GM19395 (cell line): ENCODE measurements around the gene UROC1.

Experiments used
- ATAC-seq: cut with Tn5 transposase; IDR thresholded peaks from one replicate; pipeline ENCODE4 v1.9.1; 2021; ENCODE audit warnings: mild to moderate bottlenecking, moderate library complexity; ENCODE audit not compliant: unreplicated experiment

Gene UROC1

DNA sequence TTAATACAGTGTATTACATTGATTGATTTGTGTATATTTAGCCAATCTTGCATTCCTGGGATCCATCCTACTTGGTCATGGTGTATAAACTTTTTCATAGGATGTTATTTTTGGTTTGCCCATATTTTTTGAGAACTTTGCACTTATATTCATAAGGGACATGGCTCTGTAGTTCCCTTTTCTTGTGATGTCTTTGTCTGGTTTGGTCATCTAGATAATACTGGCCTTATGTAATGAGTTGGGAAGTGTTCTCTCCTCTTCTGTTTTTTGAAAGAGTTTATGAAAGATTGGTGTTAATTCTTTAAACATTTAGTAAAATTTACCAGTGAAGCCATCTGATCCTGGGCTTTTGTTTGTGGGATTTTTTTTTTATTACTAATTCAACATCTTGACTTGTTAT, 15.9 kb upstream of the UROC1 start:
- ATAC-seq = no peak

DNA sequence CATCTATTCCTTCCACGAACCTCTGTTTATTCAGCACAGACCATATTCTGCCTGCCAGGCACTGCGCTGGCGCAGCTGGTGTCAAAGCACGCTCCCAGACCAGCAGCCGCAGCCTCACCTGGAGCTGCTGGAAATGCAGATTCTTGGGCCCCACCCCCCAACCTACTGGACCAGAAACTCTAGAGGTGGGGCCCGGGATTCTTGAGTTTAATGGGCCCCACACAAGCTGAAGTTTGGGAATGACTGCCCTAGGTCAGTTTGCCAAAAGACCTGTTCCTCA, 13.4 kb upstream of the UROC1 start:
- ATAC-seq = no peak

- no peak for ATAC-seq
These were observed 12.8 kb upstream of the UROC1 start for GRCh38 chr3:126530171-126531050.

DNA sequence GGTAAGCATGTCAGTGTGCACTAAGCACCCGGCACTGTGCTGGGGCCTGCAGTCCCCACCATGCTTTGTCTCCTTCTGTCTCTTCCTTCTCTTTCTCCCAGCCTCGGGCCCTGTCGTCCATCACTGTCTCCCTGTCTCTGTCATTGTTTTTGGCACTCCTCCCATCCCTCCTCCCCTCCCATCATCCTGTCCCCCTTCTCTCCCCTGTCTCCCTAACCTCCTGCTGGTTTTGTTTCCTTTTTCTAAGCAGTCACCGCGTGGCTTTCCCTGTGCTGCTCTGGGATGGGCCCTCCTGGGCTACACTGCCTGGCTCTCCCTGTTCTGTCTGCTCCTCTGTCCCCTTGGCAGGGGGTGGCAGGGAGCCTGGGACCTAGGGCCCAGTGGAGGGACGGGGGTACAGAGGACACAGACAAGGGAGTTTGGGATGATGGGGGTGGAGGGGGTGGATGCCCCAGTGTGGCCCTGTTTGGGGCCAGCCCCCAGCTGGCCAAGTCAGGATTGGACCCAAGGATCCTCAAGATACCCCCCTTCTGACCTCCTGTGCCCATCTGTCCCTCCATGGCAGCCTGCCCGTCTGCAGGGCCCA, 12.1 kb upstream of the UROC1 start:
- ATAC-seq = no peak

- no peak for ATAC-seq
These were observed 11.4 kb upstream of the UROC1 start for GRCh38 chr3:126528800-126529541.

DNA sequence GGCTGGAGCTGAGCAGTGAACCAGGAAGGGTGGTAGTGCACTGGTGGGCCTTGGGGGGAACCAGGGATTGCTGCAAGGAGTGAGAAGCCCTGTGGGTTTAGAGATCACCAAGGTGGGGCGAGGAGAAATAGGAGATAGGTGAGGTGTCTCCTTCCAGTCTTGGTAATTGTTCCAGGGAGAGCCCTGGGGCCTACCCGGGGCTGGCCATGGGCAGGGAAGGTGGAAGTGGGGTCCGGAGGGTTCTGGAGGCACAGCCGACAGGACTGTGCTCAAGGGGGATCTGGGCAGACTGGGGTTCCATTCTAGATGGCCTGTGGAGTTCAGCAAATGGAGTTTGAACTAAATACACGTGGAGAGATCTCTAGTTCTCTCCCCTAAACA, 10.8 kb upstream of the UROC1 start:
- ATAC-seq = no peak

GRCh38 chr3:126527455-126528211, 10.1 kb upstream of the UROC1 start:
- ATAC-seq = no peak

DNA sequence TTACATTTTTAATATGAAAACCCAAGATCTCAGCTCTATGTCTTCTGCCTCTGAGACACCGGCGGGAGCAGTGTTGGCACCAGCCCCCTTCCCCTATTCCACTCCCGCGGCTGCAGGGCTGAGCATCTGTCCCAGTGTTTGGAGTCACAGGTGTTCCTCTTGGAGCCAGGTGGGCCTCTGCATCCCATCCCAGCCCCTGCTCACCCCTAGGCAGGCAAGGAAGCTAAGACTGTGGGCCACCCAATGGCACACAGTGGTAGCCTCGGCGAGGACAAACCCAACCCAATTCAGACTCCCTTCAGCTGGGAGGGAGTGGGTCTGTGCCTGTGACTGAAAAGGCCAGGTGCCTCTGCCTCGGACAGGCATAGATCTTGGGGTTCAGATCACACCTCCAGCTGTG, 9.4 kb upstream of the UROC1 start:
- ATAC-seq = no peak

DNA sequence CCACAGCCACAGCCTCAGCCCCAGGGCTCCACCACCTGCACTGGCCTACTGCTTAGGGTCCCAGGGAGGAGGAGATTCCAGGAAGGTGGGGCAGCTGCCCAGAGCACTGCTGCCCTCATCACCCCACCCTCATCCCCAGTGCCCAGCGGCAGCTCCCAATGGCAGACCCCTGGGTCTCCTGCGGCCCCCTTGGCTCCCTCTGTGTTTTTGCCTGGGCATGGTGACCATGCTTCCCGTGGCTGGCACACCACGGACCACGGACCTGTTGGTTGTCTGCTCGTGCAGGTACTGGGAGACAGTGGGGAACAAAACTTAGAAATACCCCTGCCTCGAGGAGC, 9.1 kb upstream of the UROC1 start:
- ATAC-seq = no peak

DNA sequence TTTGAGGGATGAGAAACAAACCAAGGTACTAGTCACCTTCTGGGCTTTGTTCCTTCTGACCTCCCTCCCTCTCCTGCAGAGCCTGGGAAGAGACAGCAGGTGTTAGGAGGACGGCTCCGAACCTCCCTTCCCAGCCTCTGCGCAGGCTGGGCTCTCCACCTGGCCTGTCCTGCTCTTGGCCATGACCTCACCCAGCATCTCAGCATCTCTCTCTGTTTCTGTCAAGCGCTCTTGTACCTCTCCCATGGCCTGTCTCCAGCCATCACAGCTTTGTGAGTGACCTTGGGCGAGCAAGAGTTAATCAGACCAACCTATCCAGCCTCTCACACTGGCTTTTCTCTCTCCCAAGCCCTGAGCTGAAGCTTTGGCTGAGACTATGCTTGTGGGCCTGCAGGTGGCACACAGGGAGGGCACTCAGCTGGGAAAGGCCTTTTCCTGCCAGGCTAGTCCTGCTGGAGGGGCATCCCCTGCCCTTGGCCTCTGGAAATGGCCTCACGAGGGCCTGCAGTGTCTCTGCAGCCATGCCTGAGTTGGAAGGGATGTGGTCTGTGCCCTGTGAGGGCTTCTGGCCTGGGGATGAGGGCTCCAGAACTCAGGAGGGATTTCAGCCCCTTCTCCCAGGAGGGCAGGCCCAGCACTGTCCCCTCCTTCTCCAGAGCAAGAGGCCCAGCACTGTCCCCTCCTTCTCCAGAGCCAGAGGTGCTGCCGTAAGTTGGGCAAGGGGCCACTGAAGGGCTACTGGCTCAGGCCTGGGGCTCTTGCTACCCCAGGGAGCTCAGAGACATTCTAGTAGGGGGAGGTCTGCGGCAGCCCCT, 8.5 kb upstream of the UROC1 start:
- ATAC-seq = no peak

GRCh38 chr3:126525091-126525852, 7.7 kb upstream of the UROC1 start:
- no peak for ATAC-seq

DNA sequence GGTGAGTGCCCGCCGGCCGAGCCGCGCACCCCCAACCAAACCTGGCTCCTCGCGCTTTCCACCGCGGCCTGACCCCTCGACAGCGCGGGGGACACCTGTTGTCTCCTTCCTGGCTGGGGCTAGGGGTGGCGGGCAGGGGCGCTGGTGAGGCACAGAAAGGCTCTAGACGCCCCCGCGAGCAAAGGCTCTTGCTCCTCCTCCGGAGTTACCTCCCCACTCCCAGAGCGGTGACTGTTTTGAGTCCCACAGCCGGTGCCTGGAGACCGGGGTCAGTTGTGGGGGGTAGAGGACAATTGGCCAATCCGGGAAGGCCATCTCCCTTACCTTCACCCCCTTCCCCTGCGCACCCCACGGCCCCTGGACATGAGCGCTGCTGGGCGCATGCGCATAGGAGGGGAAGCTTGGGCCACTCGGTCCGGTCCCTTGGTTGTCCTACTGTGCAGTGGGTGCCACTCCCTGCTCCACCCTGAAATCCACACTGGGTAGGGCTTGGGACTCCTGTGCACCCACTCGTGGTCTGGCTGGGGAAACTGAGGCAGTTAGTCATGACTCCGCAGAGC, 6.9 kb upstream of the UROC1 start:
- no peak for ATAC-seq

- no peak for ATAC-seq
These were observed 6.3 kb upstream of the UROC1 start, which contains the start of gene CHST13 for GRCh38 chr3:126523745-126524428. CHST13 (plus strand) TSS chr3:126524155; CDS start chr3:126524333, 178 bp downstream.

DNA sequence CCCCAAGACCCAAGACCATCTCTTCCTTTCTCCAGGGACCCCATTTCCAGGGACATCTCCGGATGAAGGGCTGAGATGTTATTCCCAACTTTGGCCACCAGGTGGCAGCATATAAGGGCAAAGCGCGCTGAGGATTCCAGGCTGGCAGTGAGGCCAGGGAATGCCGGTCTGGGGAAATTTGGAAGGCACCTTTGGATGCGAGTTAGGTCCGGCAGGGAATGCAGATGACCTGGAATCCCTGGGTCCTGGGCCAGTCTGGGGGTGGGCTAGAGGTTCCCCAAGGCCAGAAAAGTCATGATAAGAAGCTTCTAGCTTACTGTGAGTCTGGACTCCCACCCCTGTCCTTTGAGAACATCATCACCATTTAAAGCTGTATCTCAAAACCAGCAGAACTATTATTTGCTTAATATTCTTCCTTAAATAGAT, 4.8 kb upstream of the UROC1 start:
- no peak for ATAC-seq

GRCh38 chr3:126521122-126521891, 3.7 kb upstream of the UROC1 start:
- no peak for ATAC-seq

DNA sequence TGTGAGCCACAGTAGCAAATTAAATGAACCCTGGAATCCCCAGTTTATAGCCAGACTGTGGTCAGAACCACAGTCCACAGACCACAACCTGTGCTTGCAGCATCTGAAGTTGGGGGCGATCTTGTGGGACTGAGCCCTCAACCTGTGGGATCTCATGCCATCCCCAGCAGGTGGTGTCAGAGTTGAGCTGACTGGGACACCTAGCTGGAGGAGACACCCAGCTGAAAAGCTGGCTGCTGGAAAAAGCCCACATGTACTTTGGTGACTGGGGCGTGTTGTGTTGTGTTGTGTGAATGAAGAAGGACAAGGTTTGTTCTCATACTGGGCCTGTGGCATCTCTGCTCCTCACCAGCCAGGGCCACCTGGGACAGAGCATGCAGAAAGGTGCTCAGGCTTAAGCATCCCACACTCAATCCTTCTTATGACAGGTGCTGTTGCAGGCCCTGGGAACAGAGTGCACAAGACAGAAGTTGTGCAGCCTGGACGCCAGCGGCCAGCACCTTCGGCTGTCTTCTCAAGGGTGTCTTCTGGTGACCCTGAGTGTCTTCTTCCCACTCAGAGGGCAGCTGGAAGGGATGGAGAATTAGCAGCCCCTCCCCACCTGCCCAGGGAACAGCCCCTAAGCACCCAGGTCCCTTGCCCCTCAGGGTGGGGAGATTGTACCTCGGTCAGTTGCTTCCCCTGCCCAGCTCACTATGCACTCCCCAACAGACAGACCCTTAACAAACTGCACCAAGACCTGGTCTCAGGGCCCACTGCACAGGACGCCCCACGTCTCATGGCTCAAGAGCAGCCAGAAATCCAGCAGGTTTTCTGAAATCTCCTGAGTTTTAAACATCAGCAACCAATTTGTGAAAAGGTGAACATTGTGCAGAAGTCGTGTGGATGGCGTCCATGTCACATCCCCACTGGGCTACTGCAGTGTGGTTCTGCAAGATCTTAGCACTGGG, 2.2 kb upstream of the UROC1 start:
- ATAC-seq = no peak

DNA sequence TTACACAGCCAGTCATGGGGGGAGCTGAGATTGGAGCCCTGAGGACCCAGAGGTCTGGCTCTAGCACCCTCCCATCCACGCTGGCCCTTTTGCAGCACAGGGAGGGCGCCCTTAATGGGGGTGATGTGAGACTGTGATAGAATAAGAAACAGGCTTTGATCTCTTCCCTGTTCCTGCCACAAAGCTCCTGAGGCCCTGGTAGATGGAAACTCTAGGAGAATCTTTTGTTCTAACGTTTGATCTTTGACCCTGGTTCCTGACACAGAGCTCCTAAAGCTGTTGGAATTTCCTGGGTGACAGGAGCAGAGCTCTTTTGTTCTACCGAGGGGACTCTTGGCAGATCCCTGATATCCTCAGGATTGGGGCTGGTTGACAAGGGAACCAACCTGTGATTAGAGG, 1.2 kb upstream of the UROC1 start:
- no peak for ATAC-seq
